Psoas muscle (tissue), 8 donors: Measurements from ENCODE around the gene LRRC14B. TPM values are rescaled to one million over a fixed set of nuclear protein-coding genes. Genes with fewer than 3 reads are reported as not detected.

Source experiments
- ATAC-seq, 4 donors: fragments of 200-7000 bp; cut with Tn5 transposase; one replicate each; pipeline ENCODE4 v1.9.1; 2020; ENCODE audit warnings: moderate library complexity in 3 of 4, mild to moderate bottlenecking in 2 of 4
- DNase-seq, 2 donors: peaks; one replicate each; pipeline ENCODE4 v3.0.0-alpha.2; 2020
- H3K27ac ChIP-seq: fragments of 200-600 bp; one replicate; pipeline ENCODE4 v1.8.0; 2022
- H3K27me3 ChIP-seq, 3 donors: fragments of 200-600 bp in 1 of 3; one replicate each; pipeline versions ENCODE4 v1.6.1 to v1.8.0; 2013 to 2022; ENCODE audit warnings: low read length in 2 of 3, mild to moderate bottlenecking in 2 of 3, moderate library complexity in 1 of 3; ENCODE audit not compliant: insufficient read depth in 3 of 3
- H3K36me3 ChIP-seq, 2 donors: fragments of 200-600 bp in 1 of 2; one replicate each; pipeline versions ENCODE4 v1.6.1 to v1.8.0; 2013 to 2022; ENCODE audit warnings: low read depth in 1 of 2, mild to moderate bottlenecking in 1 of 2, moderate library complexity in 1 of 2; ENCODE audit not compliant: insufficient read depth in 1 of 2
- H3K4me1 ChIP-seq: fragments of 200-600 bp; one replicate; pipeline ENCODE4 v1.8.0; 2022
- H3K4me3 ChIP-seq: fragments of 200-600 bp; one replicate; pipeline ENCODE4 v1.8.0; 2022; ENCODE audit warnings: mild to moderate bottlenecking
- H3K9me3 ChIP-seq: fragments of 200-600 bp; one replicate; pipeline ENCODE4 v1.8.0; 2022
- WGBS, 3 donors: extraction: QIAGEN DNeasy Blood & Tissue Kit; methylation state at CpG; one replicate each; pipeline versions ENCODE4 v1.1.6 to v1.1.7; 2013; 5-methylcytosine and 5-hydroxymethylcytosine counted together
- intact Hi-C, 2 donors: fragments of 100-400 bp; cut with DNase I; formaldehyde crosslinking; loops; one replicate each; pipeline versions ENCODE4 v1.11.0 to v1.14.2; 2022
- polyA plus RNA-seq, 3 donors: library from polyadenylated mRNA; stranded (reverse); fragments of 200-250 nt; gene quantifications; one replicate each; pipeline ENCODE4 v1.2.3, GENCODE V29; 2013
- total RNA-seq, 4 donors: library from RNA; stranded (reverse); fragmentation: NEBNext Ultra II Directional in 2 of 4; extraction: Animal tissue kit (Norgen Biotek cat#: 25700) in 2 of 4; gene quantifications; one replicate each; pipeline versions ENCODE4 v1.2.1 to v1.2.4, GENCODE V29; 2021 to 2023
- TF ChIP-seq, protein P1 (sequence below): fragments of 200-600 bp; IDR thresholded peaks from one replicate; pipeline ENCODE4 v1.8.0; 2022; ENCODE audit warnings: antibody characterized with exemption
- donor health status: healthy with polysubstance abuse.
- donor health status: DM: no; HTN: no; CAD: no; lungs with moderate emphysema.
- donor health status: Bipolar disorder and iron deficiency.
- donor health status: healthy.
- donor health status: DM: yes; HTN: yes; CAD: no.
- donor health status: DM: no; HTN: no; CAD: no.
- donor health status: DM: no; HTN: no; CAD: no.
- donor health status: DM: yes; HTN: yes; CAD: no.

The LRRC14B gene
- total and polyA plus RNA-seq, 7 donors: 0.42 to 15.5 (median 9.5) TPM

DNA sequence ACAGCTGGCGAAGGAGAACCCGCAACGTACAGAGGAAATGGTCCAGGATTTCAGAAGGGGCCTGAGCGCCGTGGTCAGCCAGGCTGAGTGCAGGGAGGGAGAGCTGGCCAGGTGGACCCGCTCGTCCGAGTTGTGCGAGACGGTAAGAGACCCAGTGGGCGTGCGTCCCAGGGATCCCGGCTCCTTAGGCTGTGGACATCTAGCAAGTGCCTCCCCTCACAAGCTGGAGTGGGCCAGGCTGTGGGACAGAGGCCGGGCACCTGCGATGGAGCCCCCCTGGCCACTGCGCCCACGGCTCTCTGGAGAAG lies 29.5 kb upstream of the LRRC14B start:
- H3K9me3 ChIP-seq: no peaks in the 10 kb centered on the region
- H3K36me3 ChIP-seq: no peaks in the 10 kb centered on the region
- ATAC-seq: no peak
- peaks cover 0 to 16% (median 6%) of the 10 kb centered on the region in 3 donors for H3K27me3 ChIP-seq
- no peak overlapping the region for H3K27ac ChIP-seq
- H3K4me1 ChIP-seq: no peaks in the 10 kb centered on the region
- DNase-seq: peak; percentile 4 to 35
- WGBS, 3 donors: 93 to 97% (median 94%) methylated on average over 17 of the region's 17 CpGs
- H3K4me3 ChIP-seq: no peak overlapping the region
- TF ChIP-seq, protein P1, sequence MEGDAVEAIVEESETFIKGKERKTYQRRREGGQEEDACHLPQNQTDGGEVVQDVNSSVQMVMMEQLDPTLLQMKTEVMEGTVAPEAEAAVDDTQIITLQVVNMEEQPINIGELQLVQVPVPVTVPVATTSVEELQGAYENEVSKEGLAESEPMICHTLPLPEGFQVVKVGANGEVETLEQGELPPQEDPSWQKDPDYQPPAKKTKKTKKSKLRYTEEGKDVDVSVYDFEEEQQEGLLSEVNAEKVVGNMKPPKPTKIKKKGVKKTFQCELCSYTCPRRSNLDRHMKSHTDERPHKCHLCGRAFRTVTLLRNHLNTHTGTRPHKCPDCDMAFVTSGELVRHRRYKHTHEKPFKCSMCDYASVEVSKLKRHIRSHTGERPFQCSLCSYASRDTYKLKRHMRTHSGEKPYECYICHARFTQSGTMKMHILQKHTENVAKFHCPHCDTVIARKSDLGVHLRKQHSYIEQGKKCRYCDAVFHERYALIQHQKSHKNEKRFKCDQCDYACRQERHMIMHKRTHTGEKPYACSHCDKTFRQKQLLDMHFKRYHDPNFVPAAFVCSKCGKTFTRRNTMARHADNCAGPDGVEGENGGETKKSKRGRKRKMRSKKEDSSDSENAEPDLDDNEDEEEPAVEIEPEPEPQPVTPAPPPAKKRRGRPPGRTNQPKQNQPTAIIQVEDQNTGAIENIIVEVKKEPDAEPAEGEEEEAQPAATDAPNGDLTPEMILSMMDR: no peak
- intact Hi-C loops: no loop called here

DNA sequence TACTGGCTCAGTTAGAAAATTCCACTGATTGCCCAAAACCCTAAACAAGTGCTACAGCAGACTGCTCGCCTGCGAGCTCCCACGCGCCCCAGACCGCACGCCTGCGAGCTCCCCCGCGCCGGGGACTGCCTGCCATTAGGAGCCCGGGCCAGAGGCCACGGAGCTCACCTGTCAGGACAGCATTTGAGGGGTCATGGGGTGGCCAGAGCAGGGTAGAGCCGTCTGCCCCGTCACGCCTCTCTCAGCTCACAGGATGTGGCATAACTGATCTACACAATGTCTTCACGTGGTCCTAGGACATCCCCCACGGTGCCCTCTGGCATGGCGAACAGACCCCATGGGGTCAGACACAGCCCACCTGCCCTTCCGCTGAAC lies 29.1 kb upstream of the LRRC14B start:
- Histone ChIP-seq H3K9me3 (no peaks in the 10 kb centered on the region), H3K27ac (no peak overlapping the region), H3K4me3 (no peak overlapping the region), H3K27me3 (peaks cover 0 to 16% (median 5%) of the 10 kb centered on the region in 3 donors), H3K36me3 (no peaks in the 10 kb centered on the region), H3K4me1 (no peaks in the 10 kb centered on the region)
- intact Hi-C loops: no loop called here
- DNase-seq (peak; percentile 5 to 38), ATAC-seq (no peak)
- TF ChIP-seq, protein P1: no peak
- WGBS, 3 donors: 85 to 95% (median 93%) methylated on average over 18 to 19 of the region's 19 CpGs

DNA sequence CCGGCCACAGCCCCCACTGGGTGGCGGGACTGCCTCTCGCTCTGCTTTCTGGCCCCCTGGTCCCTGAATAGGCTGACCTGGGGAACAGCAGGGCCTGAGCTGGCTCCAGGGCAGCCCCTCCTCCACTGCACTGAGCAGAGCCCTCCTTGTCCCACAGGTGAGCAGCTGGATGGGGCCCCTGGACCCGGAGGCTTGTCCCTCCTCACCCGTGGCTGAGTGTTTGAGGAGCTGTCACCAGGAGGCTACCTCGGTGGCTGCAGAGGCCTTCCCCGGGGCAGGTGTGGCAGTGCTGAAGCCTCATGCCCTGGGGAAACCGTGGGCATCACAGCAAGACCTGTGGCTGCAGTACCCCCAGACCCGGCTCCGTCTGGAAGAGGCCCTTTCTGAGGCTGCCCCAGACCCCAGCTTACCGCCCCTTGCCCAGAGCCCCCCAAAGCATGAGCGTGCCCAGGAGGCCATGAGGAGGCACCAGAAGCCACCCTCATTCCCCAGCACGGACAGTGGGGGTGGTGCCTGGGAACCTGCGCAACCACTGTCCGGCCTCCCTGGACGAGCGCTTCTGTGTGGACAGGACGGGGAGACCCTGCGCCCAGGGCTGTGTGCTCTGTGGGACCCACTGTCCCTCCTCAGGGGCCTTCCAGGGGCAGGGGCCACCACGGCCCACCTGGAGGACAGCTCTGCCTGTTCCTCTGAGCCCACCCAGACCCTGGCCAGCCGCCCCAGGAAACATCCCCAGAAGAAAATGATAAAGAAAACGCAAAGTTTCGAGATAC lies 28.5 kb upstream of the LRRC14B start:
- peak in 1 of 4 donors; percentile 13 for ATAC-seq
- WGBS, 3 donors: 89 to 95% (median 95%) methylated on average over 20 to 23 of the region's 23 CpGs

DNA sequence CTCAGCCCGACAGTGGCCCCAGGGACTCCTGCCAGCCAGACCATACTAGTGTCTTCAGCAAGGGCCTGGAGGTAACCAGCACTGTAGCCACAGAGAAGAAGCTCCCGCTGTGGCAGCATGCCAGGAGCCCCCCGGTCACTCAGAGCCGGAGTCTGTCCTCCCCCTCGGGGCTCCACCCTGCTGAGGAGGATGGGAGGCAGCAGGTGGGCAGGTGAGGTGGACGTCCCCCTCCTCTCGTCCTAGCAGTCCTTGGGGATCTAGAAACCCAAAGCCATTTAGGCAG lies 28.0 kb upstream of the LRRC14B start:
- TF ChIP-seq, protein P1: no peak
- WGBS, 3 donors: 80 to 86% (median 83%) methylated on average over 7 of the region's 7 CpGs
- H3K9me3 ChIP-seq: no peaks in the 10 kb centered on the region
- H3K4me3 ChIP-seq: no peak overlapping the region
- intact Hi-C loops: no loop called here
- no peak for DNase-seq
- no peak for ATAC-seq
- peaks cover 0 to 16% (median 3%) of the 10 kb centered on the region in 3 donors for H3K27me3 ChIP-seq
- H3K27ac ChIP-seq: no peak overlapping the region
- no peaks in the 10 kb centered on the region for H3K4me1 ChIP-seq
- H3K36me3 ChIP-seq: no peaks in the 10 kb centered on the region

More for the DNA sequence above, 28.5 kb upstream of the LRRC14B start:
- peak; percentile 6 to 42 for DNase-seq
- no peaks in the 10 kb centered on the region for H3K4me1 ChIP-seq
- no peak overlapping the region for H3K27ac ChIP-seq
- no peaks in the 10 kb centered on the region for H3K36me3 ChIP-seq
- no peak overlapping the region for H3K4me3 ChIP-seq
- intact Hi-C loops: no loop called here
- H3K27me3 ChIP-seq: peaks cover 0 to 16% (median 4%) of the 10 kb centered on the region in 3 donors
- H3K9me3 ChIP-seq: no peaks in the 10 kb centered on the region
- TF ChIP-seq, protein P1: no peak

DNA sequence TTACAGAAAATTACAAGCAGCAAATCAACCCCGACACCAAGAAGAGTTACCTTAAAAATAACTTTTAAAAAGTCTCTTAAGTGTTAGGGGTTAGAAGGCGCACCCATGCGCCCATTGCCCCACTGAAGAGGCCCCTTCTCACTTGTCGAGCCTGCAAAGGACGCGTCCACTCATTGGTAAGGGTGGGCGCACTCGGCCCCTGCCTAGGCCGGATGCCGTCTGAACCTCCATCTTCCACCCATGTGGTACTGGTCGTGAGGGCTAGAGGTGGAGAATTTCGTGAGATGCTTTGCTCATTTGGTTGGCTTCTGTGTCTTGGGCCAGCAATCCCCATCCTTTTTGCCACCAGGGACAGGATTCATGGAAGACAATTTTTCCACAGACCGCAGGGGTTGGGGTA lies 27.5 kb upstream of the LRRC14B start:
- Histone ChIP-seq H3K9me3 (no peaks in the 10 kb centered on the region), H3K36me3 (no peaks in the 10 kb centered on the region), H3K27ac (no peak overlapping the region), H3K4me3 (no peak overlapping the region), H3K27me3 (peaks cover 0 to 13% (median 3%) of the 10 kb centered on the region in 3 donors), H3K4me1 (no peaks in the 10 kb centered on the region)
- TF ChIP-seq, protein P1: no peak
- DNase-seq: peak; percentile 4 to 7
- intact Hi-C loops: no loop called here
- WGBS, 3 donors: 79 to 95% (median 91%) methylated on average over 13 of the region's 13 CpGs
- no peak for ATAC-seq
